ENCODE data around the gene NR1H2.

GRCh38 chr19:50349277-50350057 lies 26.8 kb upstream of the NR1H2 start:
- TF ChIP-seq CTCF (conservative IDR thresholded peaks at IDR 0.05; ENCODE audit: low read depth in 2 of 2) (peak in 1 of 2 experiments; percentile 31; a peak in 2 of 4 replicates), NANOG (IDR thresholded peaks at IDR 0.05; ENCODE audit: borderline replicate concordance) (no peak), EZH2 (IDR thresholded peaks at IDR 0.05; ENCODE audit: low read depth, unreplicated experiment) (no peak)

Data from GM23338 (cell line).